GM18870 (cell line): ENCODE measurements around the gene APOL5.

ENCODE experiments used
- ATAC-seq: cut with Tn5 transposase; IDR thresholded peaks from one replicate; pipeline ENCODE4 v1.9.1; 2021; ENCODE audit warnings: moderate library complexity; ENCODE audit not compliant: unreplicated experiment

The APOL5 gene

GRCh38 chr22:35739076-35739930 lies 21.6 kb downstream of the APOL5 start:
- ATAC-seq = no peak

GRCh38 chr22:35739931-35740380 lies 22.3 kb downstream of the APOL5 start:
- no peak for ATAC-seq

GRCh38 chr22:35740616-35741015 lies 22.9 kb downstream of the APOL5 start:
- ATAC-seq = no peak

GRCh38 chr22:35742342-35743100 lies 24.8 kb downstream of the APOL5 start:
- ATAC-seq = no peak

- no peak for ATAC-seq
These were observed 25.7 kb downstream of the APOL5 start for GRCh38 chr22:35743326-35743860.

- no peak for ATAC-seq
These were observed 28.6 kb downstream of the APOL5 start for GRCh38 chr22:35746248-35746647.

- ATAC-seq = no peak
These were observed 29.5 kb downstream of the APOL5 start for GRCh38 chr22:35746946-35747703.

GRCh38 chr22:35749808-35750207 lies 32.1 kb downstream of the APOL5 start:
- peak; percentile 81 for ATAC-seq

GRCh38 chr22:35752006-35752862 lies 34.6 kb downstream of the APOL5 start:
- no peak for ATAC-seq

- ATAC-seq = no peak
These were observed 35.2 kb downstream of the APOL5 start for GRCh38 chr22:35752863-35753189.

- no peak for ATAC-seq
These were observed 37.1 kb downstream of the APOL5 start for GRCh38 chr22:35754761-35755160.

GRCh38 chr22:35756722-35757121 lies 39.0 kb downstream of the APOL5 start:
- ATAC-seq = no peak

GRCh38 chr22:35758394-35758793 lies 40.7 kb downstream of the APOL5 start:
- no peak for ATAC-seq

- no peak for ATAC-seq
These were observed 43.4 kb downstream of the APOL5 start for GRCh38 chr22:35761037-35761436.

- no peak for ATAC-seq
These were observed 49.2 kb downstream of the APOL5 start for GRCh38 chr22:35766654-35767580.

GRCh38 chr22:35769974-35770373 lies 52.3 kb downstream of the APOL5 start:
- no peak for ATAC-seq

- ATAC-seq = no peak
These were observed 57.7 kb downstream of the APOL5 start for GRCh38 chr22:35775339-35775738.

GRCh38 chr22:35777335-35777975 lies 59.8 kb downstream of the APOL5 start:
- ATAC-seq = no peak
